COLO829 (cell line): ENCODE measurements around the gene GNG2.

Experiments used
- DNase-seq: peaks from one replicate; pipeline ENCODE4 v3.0.0; 2012; ENCODE audit warnings: low spot score

Gene GNG2

DNA sequence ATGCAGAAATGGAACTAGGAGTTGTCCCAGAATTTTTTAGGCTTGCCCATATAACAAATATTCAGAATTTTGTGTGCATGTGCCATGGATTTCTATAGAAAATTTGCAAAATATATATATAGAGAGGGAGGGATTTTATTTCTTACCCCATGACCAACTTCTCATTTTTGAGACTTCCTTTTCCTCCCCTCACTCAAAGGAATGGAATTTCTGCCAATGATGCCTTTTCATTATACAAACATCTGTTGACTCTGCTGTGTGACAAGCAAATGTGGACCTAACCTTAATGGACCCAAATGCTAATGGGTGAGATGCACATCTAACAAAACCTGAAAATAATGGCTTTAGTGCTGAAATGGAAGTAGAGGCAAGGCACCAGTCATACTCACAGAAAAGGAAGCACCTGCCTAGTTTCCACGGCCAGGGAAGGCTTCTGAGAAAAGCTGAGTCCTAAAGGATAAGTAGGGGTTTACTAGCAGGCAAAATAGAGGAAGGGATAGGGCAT is 3.6 kb upstream of the GNG2 start:
- DNase-seq, result no peak

DNA sequence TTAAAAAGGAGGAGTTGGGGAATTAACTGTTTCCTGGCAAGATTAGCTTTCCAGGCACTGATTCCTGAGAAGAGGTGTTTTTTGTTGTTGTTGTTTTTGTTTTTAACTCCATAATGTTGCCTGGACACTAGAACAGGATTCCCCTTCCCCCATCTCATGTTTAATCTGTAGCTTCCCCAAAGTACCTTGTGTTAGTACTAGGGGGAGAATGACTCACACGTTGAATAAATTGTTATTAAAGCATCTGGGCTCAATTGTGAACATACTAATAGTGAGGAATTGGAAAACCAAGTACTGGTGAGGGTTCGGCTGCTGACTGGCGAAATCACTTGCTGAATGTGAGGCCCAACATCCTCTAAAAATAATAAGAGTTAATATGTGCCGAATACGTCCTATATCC is 1.3 kb upstream of the GNG2 start:
- DNase-seq, result no peak

DNA sequence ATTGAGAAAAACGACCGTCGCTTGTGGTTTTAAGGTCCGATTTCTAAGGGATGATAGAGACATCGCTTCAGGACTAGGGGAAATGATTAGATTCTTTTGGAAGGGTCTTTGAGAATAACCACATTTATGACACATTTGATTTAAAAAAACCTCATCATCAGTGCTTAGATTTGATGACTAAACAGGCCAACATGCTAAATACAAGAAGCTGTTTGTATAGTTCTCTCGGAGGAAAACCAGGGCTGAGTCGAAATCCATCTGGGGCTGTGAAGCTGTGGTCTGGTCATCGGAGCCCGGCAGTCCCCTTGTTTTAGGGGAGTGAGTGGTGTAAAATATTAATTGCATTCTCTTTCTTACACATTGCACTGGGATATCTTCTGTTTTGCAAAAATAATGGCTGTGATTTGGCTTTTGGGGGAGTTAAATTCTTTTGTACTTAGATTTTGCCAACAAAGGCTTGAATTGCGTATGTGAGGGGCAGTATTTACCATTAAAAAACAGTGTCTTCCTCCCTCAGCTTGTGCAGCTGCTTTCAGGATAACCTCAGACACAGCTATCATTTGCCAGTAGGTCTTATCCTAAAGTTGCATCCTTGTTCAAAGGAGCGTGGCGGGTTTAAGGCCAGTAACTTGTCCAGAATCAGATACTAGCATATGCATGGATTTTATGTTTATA is 550 bp downstream of the GNG2 start:
- DNase-seq, result no peak

DNA sequence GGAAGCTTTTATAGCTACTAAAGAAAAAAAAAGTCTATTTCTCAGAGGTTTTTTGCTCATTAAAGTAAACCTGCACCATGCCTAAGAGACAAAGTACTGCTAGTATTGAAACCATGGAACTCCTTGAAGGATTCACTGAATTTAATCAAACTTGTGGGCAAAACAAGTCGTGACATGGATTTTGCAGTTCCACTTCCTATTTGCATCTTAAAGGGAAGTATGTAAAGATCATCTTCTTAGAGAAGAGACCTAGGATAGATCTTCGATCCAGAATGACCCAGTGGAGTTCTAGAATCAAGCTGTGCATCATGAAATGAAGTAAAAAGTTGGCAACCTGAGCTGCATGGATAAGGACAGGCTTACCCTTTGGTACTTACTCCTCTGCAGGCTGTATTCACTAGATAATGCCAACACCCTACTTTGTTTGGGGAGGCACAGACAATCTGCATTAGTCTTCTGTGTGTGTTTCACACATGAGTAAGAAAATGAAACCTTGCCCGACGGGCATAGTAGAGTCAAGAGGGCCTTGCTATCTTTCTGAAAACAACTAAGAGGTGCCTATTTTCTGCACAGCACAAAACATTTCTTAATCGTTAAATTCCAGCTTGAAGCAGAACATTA is 1.9 kb downstream of the GNG2 start:
- DNase-seq, result no peak

DNA sequence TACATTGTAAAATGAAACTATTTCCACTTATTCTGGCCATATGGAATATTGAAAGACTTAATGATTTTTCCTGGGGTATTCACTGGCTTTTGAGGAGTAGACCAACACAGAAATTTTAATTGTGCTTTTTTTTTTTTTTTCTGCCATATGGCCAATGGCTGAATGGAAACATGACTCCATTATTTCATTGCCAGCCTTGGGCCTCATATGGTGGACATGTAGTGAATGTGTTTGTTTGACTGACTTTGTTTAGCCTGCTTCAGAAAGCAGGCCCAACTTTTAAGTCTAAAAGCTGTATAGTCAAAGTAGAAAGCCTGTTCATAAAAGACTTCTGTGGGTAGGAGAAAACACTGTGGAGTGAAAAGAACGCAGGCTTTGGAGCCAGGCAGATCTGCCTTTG is 2.4 kb downstream of the GNG2 start:
- DNase-seq, result no peak

DNA sequence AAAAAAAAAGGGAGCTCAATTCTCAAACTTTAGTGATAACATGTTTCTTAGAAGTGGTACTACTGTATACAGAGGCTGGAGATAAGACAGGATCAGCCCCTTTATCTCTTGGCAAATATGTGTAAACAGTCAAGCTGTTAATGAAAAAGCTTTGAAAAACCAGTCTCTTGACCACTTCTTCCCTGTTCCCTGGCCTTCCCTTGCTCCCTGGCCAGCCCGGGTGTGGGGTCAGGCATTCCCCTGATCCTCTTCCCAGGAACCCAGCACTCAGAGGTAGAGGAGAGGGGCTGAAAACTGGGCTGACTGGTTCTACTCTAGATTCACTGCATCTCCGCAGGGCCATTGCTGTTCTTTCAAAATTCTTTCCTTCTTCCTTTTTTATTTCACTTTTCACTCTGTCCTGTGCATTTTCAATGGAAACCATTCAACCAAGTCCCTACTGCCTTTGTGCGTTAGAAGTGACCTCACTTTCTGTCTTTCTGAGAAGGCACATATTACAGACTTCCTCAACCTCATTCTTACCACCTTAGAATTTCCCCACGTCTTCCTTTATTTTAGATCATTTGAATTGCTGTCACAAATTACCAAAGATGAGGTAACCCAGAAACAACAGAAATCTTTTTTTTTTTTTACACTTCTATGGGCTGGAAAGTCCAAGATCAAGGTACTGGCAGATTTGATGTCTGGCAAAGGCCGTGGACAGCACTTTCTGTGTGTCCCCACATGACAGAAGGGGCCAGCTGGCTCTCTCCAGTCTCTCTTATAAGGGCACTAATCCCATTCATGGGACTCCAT is 5.7 kb downstream of the GNG2 start:
- DNase-seq, result no peak

DNA sequence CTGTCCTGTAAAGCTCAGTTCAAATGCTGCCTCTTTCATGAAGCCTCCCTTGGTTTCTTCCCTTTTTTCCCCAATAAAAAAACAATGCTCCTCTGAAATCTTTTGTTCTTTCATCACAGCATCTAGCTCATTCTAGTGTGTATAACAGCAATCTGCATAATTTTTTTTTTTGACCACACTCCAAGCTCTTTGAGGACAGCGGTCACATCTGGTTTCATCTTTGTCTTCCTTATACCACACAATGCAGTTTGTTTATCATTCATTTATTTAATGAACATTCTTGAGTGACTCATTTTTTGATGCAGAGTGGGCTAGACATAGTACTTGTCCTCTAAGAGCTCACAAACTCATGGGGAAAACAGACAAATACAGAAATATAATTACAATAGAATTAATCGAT is 7.3 kb downstream of the GNG2 start:
- DNase-seq, result no peak

DNA sequence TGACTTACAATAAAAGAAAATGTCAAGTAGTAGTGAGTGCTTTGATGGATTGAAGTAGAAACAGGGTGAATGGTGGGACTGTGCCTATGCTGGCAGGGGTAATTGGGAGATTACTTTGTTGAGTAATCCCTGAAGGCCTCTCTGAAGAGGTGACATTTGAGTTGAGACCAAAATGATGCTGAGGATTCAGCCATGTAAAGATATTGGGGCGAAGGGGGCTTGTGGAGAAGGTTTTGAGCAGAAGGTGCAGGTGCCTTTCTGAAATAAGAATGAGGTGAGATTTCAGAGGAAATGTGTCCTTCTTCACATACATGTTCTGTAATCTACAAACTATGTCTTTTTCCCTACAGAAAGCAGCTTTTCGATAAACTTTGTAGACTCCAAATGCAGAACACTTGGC is 8.0 kb downstream of the GNG2 start:
- no peak for DNase-seq

DNA sequence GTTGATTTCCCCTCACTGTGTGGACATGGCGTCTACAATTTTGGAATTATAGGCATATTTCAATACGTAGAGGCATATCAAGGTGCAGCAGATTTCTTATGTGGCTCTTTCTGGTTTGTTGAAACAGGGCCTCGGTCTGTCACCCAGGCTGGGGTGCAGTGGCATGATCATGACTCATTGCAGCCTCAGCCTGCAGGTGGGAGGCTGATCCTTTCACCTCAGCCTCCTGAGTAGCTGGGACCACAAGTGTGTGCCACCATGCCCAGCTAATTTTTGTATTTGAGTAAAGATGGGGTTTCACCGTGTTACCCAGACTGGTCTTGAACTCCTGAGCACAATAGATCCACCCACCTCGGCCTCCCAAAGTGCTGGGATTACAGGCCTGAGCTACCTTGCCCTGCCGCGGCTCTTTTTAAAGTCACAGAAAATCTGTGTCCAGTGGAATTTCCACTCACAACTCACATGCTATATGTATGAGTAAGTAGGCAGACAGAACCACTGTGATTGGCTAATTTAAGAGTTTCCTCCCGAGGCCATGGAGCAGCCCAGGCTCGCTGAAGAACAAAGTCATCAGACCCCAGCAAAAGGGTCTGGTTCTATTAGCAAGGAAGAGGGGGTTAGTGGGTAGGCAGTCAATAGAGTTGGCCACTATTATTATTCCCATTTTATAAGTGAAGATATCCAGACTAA is 9.1 kb downstream of the GNG2 start:
- no peak for DNase-seq

DNA sequence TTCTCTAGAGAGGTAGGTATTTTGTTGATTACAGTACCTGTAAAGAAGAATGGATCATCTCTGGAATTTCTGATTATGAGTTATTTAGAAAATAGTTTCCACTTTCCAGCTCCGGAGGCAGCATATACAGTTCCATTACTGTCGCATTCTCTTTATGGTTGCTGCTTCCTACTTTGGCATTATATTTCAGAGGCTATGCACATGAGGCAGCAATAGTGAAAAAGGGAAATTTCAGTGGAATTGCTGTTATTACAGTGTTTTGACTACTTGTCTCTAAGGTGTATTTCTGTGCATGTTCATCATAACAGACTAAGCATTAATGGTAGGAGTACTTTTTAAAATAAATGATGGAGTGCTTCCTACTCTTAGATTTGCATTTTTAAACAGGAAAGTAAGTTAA is 10.2 kb downstream of the GNG2 start:
- no peak for DNase-seq

DNA sequence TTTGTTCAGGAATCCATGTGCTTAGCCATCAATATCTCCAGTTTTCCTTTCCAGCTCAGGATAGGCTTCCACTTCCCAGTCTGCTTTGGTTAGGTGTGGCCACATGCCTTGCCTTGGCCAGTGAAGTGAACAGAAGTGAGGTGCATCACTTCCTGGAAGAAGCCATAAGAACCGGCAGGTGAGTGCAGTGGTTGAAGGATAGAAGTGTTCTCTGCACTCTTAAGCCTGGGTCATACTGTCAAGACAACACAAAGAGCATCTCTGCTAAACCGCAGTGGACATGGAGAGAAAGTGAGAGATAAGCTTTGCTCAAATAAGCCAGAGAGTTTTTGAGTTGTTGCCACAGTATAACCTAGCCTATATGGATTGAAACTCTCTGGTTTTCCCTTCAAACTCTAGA is 11.4 kb downstream of the GNG2 start:
- DNase-seq, result no peak

DNA sequence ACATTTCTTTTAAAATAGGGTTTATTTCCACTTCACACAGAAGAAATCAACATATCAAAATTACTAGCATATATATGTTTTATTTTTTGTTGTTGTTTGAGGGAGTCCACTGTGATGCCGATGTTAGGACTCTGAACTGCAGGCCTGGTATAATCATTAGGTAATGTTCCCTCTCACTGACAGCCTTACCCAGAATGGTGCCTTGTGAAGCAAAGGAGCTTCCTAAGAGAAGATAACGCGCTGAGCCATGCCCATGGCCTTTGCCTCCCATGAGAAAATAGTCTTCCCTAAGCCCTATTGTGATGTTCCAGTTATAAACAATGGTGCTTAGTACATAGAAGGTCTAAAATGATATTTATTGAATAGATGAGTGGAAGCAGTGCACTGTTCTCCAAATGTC is 12.0 kb downstream of the GNG2 start:
- no peak for DNase-seq

DNA sequence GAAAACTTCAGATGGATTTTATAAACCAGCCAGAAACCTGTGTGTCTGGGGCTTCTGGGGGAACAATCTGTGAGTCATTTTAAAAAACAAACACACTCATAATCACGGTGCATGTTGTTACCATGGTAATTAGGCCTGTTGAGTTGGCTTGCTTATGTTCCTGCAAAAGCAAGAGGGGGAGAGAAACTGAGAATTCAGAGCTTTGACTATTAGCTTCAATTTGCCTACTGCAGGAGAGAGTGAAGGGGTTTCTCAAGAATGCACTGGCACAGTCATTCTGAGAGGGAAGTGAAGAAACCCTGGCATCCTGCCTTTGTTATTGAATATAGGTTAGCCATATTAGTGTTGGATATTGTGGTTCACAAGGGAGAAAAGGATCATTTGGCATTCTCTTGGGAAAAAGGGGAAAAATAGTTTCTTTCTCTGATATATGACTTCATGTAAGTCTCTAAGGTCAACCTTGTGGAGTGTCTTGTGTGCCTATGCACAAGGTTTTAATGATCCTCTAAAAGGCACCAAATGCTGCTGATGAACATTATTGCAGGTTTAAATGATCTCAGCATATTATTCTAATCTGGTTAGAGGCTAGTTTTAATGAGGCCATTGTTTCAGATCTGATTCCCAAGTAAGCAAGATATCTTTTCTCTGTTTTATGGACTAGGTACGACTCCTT is 12.9 kb downstream of the GNG2 start:
- peak; percentile 62 for DNase-seq

DNA sequence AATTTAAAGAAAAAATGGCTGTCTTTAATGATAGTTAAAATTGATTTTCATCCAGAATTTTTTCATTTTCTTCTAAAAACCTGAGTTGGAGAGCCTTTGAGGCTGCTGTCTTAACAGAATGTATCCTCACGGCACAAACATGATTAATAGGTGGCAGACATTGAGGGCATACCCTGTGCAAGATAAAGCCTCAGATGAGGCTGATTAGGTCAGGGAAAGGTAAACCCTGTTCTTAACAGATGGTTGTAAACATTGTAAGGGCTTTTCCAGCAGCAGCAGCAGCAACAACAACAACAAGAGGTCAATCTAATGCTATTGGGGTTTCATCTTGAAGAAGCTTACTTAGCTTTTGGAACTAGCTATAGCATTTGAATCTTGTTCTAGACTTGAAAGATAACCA is 17.4 kb downstream of the GNG2 start:
- DNase-seq, result no peak

DNA sequence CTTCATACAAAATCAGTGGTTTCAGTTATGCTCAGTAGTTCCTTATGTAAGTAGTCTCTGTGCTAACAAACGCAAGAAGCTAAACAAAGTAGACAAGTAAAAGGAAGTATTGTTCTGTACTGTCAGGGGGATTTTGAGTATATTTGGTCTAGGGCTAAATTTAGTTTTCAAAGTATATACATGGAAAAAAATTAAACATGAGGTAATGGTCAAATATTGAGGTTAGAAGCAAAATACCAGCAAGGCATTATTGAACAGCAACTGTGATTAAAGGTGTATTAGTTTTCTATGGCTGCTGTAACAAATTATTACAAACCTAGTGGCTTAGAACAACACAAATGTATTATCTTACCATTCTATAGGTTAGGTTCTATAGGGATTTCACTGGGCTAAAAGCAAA is 18.8 kb downstream of the GNG2 start:
- DNase-seq, result no peak

DNA sequence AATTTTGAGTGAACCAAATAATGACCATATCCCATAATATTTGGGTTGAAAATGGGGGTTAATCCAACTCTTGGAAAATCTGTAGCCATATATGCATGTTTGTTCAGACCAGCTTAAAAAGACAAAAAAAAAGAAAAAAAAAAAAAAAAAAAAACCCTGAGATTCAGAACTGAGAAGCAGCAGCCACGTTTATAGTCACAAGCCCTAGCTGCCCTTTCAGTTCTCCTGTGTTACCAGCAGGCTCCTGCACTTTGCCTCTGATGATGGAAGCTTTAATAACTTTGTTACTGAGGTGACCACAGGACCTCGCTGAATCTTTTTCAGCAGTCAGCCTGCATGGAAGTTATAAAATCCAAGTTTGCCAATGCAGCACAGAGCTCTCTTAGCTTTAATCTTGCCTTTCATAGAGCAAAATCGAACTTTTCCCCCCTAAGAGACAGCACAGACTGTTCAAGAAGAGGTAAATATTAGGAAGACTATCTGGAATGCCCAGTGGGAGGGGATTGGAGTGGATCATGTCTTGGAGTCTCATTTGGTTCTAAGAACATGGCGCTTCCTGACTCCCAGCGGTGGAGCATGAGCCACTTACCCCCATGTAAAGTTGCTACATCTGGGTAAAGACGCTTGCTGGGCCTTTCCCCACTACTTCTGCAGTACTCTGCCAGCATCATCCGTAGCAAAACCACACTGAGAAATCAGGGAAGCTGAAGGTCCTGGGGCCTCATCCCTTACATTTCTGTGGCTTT is 20.6 kb downstream of the GNG2 start:
- DNase-seq, result no peak

DNA sequence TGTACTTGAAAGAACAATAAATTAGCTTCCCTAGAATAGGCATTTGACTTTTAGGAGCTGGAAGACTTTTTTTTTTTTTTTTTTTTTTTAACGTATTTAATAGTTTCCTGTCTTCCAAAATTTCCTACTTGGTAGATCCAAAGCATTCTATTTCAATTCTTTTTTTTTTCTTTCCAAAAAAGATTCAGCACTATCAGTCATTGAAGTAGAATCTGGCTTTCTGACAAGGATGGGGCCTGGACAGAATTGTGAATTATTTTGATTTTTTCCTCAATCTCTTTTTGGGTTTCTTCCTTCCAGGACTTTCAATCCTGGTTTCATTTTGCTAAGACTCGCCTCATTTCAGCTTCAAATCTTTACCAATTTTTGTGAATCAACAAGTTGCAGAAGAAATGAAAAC is 21.2 kb downstream of the GNG2 start:
- no peak for DNase-seq

DNA sequence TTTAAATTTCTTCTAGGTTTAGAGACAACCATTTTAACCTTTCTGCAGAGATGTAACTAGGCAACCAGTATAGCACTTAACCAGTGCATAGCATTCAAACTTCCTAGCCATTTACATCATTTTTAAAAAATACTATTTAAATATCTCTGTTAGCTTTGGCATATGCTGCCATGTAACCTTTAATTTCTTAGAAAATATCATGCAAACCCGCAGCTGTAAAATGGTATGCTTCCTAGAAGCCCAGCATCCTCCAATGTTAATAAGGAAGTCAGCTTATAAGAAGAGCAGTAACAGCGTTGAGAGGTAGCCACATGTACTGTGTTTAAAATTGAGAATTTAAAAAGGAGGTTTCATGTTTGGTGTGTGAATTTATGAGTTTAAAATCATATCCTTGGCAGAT is 22.8 kb downstream of the GNG2 start:
- no peak for DNase-seq

DNA sequence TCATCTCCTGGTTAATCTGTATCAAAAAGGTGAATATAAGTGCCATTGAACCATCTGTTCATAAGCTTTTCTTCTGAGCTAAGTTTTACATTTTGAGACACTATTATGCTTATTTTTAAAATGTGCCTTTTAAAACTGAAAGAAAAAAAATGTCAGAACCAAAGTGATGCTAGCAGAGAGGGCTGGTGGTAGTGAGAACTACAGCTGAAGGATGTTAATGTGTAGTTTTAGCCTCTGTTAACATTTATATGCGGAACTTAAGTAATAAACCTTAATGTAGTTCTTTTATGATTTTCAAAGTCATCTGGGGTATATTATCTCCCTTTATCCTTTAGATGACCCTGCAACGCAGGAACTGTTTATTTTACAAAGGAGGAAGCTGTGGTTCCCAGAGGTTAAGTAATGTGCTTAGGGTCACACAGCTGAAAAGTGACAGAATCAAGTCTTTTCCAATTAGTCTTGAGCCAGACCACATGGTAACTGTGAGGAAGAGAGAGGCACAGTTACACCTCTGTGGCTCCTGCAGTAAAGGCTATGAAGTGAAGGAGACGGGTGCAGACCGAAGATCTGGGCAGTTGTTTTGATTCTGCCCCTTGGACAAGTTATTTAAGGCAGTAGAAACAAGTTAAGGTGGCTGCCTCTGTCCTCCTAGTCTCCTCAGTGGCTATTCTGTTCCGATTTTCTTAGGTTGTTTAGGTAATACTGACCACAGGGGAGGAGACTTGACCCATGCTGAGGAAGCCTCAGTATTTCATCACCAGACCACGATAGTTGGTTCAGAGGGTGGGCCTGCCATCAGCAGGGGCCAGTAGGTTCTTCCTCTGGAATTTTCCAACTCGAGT is 23.9 kb downstream of the GNG2 start:
- no peak for DNase-seq

DNA sequence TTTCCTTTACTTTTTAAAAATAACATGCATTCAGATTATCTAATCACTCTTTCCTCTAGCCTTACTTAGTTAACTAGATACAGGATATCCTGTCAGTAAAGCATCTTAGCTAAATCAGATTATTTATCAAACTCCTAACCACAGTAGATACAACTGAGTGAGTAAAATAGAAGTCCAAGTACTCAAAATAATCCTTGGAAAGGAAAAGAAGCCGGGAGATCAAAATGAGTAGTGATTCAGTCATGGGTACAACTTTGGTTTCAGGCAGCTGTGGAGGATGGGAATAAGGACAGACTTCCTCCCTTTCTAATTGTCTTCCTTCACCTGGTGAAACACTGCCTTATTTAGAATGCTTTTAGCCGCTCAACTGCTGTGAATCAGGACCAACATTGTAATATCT is 29.4 kb downstream of the GNG2 start:
- no peak for DNase-seq

DNA sequence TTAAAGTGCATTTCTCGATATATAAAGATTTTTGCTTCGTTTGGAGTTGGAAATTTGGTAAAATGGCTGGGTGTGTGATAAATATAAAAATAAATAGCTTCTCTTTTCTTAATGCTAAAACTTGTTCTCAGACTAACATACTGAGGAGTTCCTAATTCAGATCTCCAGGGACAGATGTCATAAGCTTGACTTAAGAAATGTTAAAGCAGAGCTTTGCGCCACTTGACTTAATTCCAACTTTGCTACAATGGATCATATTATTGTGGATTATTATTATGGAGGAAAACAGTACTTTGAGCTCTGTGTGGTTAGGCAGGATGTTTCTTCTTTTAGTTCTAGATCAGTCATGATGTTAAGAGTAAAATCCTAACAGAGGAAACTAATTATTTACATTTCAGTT is 33.8 kb downstream of the GNG2 start:
- DNase-seq, result no peak
